Naive thymus-derived CD8-positive, alpha-beta T cell (primary cell): ENCODE results near the gene PRUNE1. TPM values are rescaled to one million over a fixed set of nuclear protein-coding genes. Genes with fewer than 3 reads are reported as not detected.

ENCODE experiments used
- ATAC-seq, 2 donors: fragments of 150-1000 bp; cut with Tn5 transposase in 1 of 2; sonication (Bioruptor Pico), chemical (Tn5 transposase) in 1 of 2; 1 replicate in 1 of 2; 2 replicates in 1 of 2; pipeline ENCODE4 v1.10.0; 2021; ENCODE audit warnings: mild to moderate bottlenecking in 2 of 2, moderate library complexity in 2 of 2
- POLR2A ChIA-PET: fragments of 350-600 bp; sonication (Branson Sonifier 250); formaldehyde crosslinking; loops from one replicate; lab custom pipeline; 2021; ENCODE audit warnings: antibody characterized with exemption; lab: Charles Lee
- DNase-seq, 10 donors: peaks; one replicate each; pipeline versions ENCODE4 v3.0.0 to v3.0.0-alpha.2; 2020 to 2022
- H3K27ac Mint-ChIP-seq, 10 donors: one replicate each; pipeline ENCODE4 v1.8.0; 2020 to 2022; ENCODE audit warnings: mild to moderate bottlenecking in 10 of 10, mixed read lengths in 10 of 10, moderate library complexity in 4 of 10, inconsistent platforms in 1 of 10
- H3K27me3 Mint-ChIP-seq, 5 donors: one replicate each; pipeline ENCODE4 v1.8.0; 2021 to 2022; ENCODE audit warnings: mixed read lengths in 5 of 5
- H3K36me3 Mint-ChIP-seq, 3 donors: one replicate each; pipeline ENCODE4 v1.8.0; 2020 to 2022; ENCODE audit warnings: mixed read lengths in 3 of 3, mild to moderate bottlenecking in 2 of 3, inconsistent platforms in 1 of 3
- H3K4me1 Mint-ChIP-seq, 4 donors: one replicate each; pipeline ENCODE4 v1.8.0; 2021 to 2022; ENCODE audit warnings: mixed read lengths in 4 of 4
- H3K4me3 Mint-ChIP-seq, 10 donors: one replicate each; pipeline ENCODE4 v1.8.0; 2020 to 2022; ENCODE audit warnings: mild to moderate bottlenecking in 10 of 10, mixed read lengths in 10 of 10, moderate library complexity in 6 of 10, inconsistent platforms in 1 of 10
- H3K9me3 Mint-ChIP-seq, 9 donors: one replicate each; pipeline ENCODE4 v1.8.0; 2020 to 2022; ENCODE audit warnings: mixed read lengths in 9 of 9, mild to moderate bottlenecking in 3 of 9, inconsistent platforms in 1 of 9, moderate library complexity in 1 of 9
- polyA plus RNA-seq, 3 donors: library from polyadenylated mRNA; unstranded; fragments of 300-500 nt; fragmentation: Illumina TruSeq; gene quantifications; one replicate each; pipeline ENCODE4 v1.2.3, GENCODE V29; 2021
- total RNA-seq, 8 experiments: library from RNA in 2 of 8; stranded (reverse) in 2 of 8; gene quantifications; one replicate each; pipeline ENCODE4 v1.2.3 and lab custom pipeline; 2021 to 2026

PRUNE1 gene
- total and polyA plus RNA-seq, 5 experiments from 2014 or later, result 35.7 to 55.1 (median 53.2) TPM

GRCh38 chr1:151037032-151037431 lies 28.8 kb downstream of the PRUNE1 start:
- H3K36me3 Mint-ChIP-seq, result peaks cover 0 to 25% (median 7%) of the 10 kb centered on the region in 3 donors
- POLR2A ChIA-PET, result interaction anchor here (0.5 to 1.1 kb wide), 2 partner anchors 21 to 145 kb away, joined by 3 read pairs; no protein-coding TSS in a partner anchor
- H3K4me3 Mint-ChIP-seq, result no peak overlapping the region
- peaks cover 3 to 34% (median 14%) of the 10 kb centered on the region in 4 donors for H3K4me1 Mint-ChIP-seq
- DNase-seq (no peak), ATAC-seq (no peak)
- H3K27ac Mint-ChIP-seq, result peak overlapping the region in 5 of 10 donors; percentile 15 to 82 (median 45)
- H3K27me3 Mint-ChIP-seq, result no peaks in the 10 kb centered on the region
- no peaks in the 10 kb centered on the region for H3K9me3 Mint-ChIP-seq

- Mint-ChIP-seq H3K4me3 (no peak overlapping the region), H3K4me1 (peaks cover 8 to 49% (median 22%) of the 10 kb centered on the region in 4 donors), H3K27me3 (no peaks in the 10 kb centered on the region), H3K36me3 (peaks cover 0 to 17% (median 6%) of the 10 kb centered on the region in 3 donors), H3K9me3 (no peaks in the 10 kb centered on the region), H3K27ac (peak overlapping the region in 3 of 10 donors; percentile 35 to 53 (median 38))
- ATAC-seq (no peak), DNase-seq (no peak)
- POLR2A ChIA-PET, result interaction anchor here (0.6 to 1.5 kb wide), 3 partner anchors 18 to 652 kb away, joined by 3 to 7 read pairs (median 5); no protein-coding TSS in a partner anchor
These were observed 31.3 kb downstream of the PRUNE1 start for GRCh38 chr1:151039521-151039920.

GRCh38 chr1:151043163-151043562 lies 34.9 kb downstream of the PRUNE1 start:
- H3K27me3 Mint-ChIP-seq, result no peaks in the 10 kb centered on the region
- POLR2A ChIA-PET, result interaction anchor here (0.7 to 9.7 kb wide), 5 partner anchors 9 to 28 kb away, joined by 3 to 264 read pairs (median 3); partner anchors contain the start of genes CDC42SE1 and MLLT11
- H3K36me3 Mint-ChIP-seq, result peaks cover 0 to 8% (median 5%) of the 10 kb centered on the region in 3 donors
- DNase-seq, result peak in 1 of 10 donors; percentile 6
- no peak for ATAC-seq
- peaks cover 16 to 44% (median 32%) of the 10 kb centered on the region in 4 donors for H3K4me1 Mint-ChIP-seq
- H3K9me3 Mint-ChIP-seq, result no peaks in the 10 kb centered on the region
- peak overlapping the region in 7 of 10 donors; percentile 12 to 81 (median 77) for H3K27ac Mint-ChIP-seq
- H3K4me3 Mint-ChIP-seq, result no peak overlapping the region

- H3K9me3 Mint-ChIP-seq, result no peaks in the 10 kb centered on the region
- H3K36me3 Mint-ChIP-seq, result peaks cover 5 to 26% (median 13%) of the 10 kb centered on the region in 3 donors
- peak within 1 kb of the TSS; percentile 88 to 94 (median 93) for H3K4me3 Mint-ChIP-seq
- POLR2A ChIA-PET, result interaction anchor here (0.5 to 9.7 kb wide), 17 partner anchors 10 to 690 kb away, joined by 3 to 264 read pairs (median 6); partner anchors contain the start of genes CDC42SE1, GABPB2, LYSMD1 and MINDY1
- H3K4me1 Mint-ChIP-seq, result peaks cover 28 to 76% (median 72%) of the 10 kb centered on the region in 4 donors
- H3K27ac Mint-ChIP-seq, result peak within 1 kb of the TSS; percentile 70 to 99 (median 94)
- DNase-seq (peak; percentile 30 to 79 (median 56)), ATAC-seq (peak; percentile 59 to 69)
- no peaks in the 10 kb centered on the region for H3K27me3 Mint-ChIP-seq
These were observed 39.3 kb downstream of the PRUNE1 start, which contains the start of gene C1orf56 for GRCh38 chr1:151047591-151047924. Gene C1orf56, plus strand, starts transcription at chr1:151047751. Its CDS starts 97 bp downstream, at chr1:151047848.

- no peaks in the 10 kb centered on the region for H3K27me3 Mint-ChIP-seq
- ATAC-seq, result peak; percentile 73 to 83
- peak overlapping the region; percentile 70 to 99 (median 93) for H3K27ac Mint-ChIP-seq
- no peaks in the 10 kb centered on the region for H3K9me3 Mint-ChIP-seq
- peaks cover 6 to 28% (median 8%) of the 10 kb centered on the region in 3 donors for H3K36me3 Mint-ChIP-seq
- H3K4me3 Mint-ChIP-seq, result peak overlapping the region; percentile 88 to 94 (median 93)
- H3K4me1 Mint-ChIP-seq, result peaks cover 26 to 76% (median 73%) of the 10 kb centered on the region in 4 donors
- DNase-seq, result peak; percentile 37 to 80 (median 60)
- POLR2A ChIA-PET, result interaction anchor here (0.5 to 9.7 kb wide), 16 partner anchors 10 to 691 kb away, joined by 3 to 264 read pairs (median 6); partner anchors contain the start of genes CDC42SE1, GABPB2, LYSMD1 and MINDY1
These were observed 39.8 kb downstream of the PRUNE1 start for GRCh38 chr1:151047925-151048644.

- no peak for DNase-seq
- peaks cover 23 to 79% (median 73%) of the 10 kb centered on the region in 4 donors for H3K4me1 Mint-ChIP-seq
- peak overlapping the region; percentile 88 to 94 (median 93) for H3K4me3 Mint-ChIP-seq
- no peaks in the 10 kb centered on the region for H3K9me3 Mint-ChIP-seq
- POLR2A ChIA-PET, result interaction anchor here (0.6 to 9.7 kb wide), 12 partner anchors 9 to 123 kb away, joined by 3 to 264 read pairs (median 9); partner anchors contain the start of genes CDC42SE1, GABPB2, LYSMD1 and MINDY1
- ATAC-seq, result peak; percentile 12 to 16
- no peaks in the 10 kb centered on the region for H3K27me3 Mint-ChIP-seq
- H3K27ac Mint-ChIP-seq, result peak overlapping the region; percentile 70 to 99 (median 93)
- H3K36me3 Mint-ChIP-seq, result peaks cover 6 to 33% (median 8%) of the 10 kb centered on the region in 3 donors
These were observed 40.4 kb downstream of the PRUNE1 start for GRCh38 chr1:151048645-151049032.

GRCh38 chr1:151049458-151049857 lies 41.2 kb downstream of the PRUNE1 start:
- Mint-ChIP-seq H3K9me3 (no peaks in the 10 kb centered on the region), H3K4me1 (peaks cover 22 to 86% (median 79%) of the 10 kb centered on the region in 4 donors), H3K4me3 (peak overlapping the region; percentile 48 to 94 (median 92)), H3K27me3 (no peaks in the 10 kb centered on the region), H3K36me3 (peaks cover 6 to 41% (median 12%) of the 10 kb centered on the region in 3 donors), H3K27ac (peak overlapping the region; percentile 70 to 99 (median 93))
- DNase-seq, result no peak
- no peak for ATAC-seq
- POLR2A ChIA-PET, result interaction anchor here (0.5 to 9.7 kb wide), 13 partner anchors 8 to 140 kb away, joined by 3 to 264 read pairs (median 3); partner anchors contain the start of genes BNIPL, CDC42SE1, GABPB2 and MLLT11

- Mint-ChIP-seq H3K4me1 (peaks cover 26 to 93% (median 86%) of the 10 kb centered on the region in 4 donors), H3K4me3 (peak overlapping the region in 8 of 10 donors; percentile 1 to 94 (median 90))
These were observed 41.9 kb downstream of the PRUNE1 start for GRCh38 chr1:151050051-151050688.

GRCh38 chr1:151051356-151052009 lies 43.2 kb downstream of the PRUNE1 start:
- no peak for DNase-seq
- Mint-ChIP-seq H3K27ac (peak overlapping the region; percentile 72 to 99 (median 88)), H3K36me3 (peaks cover 13 to 58% (median 29%) of the 10 kb centered on the region in 3 donors), H3K4me3 (peak overlapping the region in 6 of 10 donors; percentile 14 to 54 (median 25)), H3K4me1 (peaks cover 33 to 95% (median 89%) of the 10 kb centered on the region in 4 donors), H3K9me3 (no peaks in the 10 kb centered on the region), H3K27me3 (no peaks in the 10 kb centered on the region)
- no peak for ATAC-seq
- POLR2A ChIA-PET, result interaction anchor here (1.2 to 9.7 kb wide), 5 partner anchors 6 to 43 kb away, joined by 3 to 264 read pairs (median 3); partner anchors contain the start of genes CDC42SE1, MLLT11 and PRUNE1

More at GRCh38 chr1:151050051-151050688, 41.9 kb downstream of the PRUNE1 start:
- DNase-seq (no peak), ATAC-seq (no peak)
- H3K27ac Mint-ChIP-seq, result peak overlapping the region in 9 of 10 donors; percentile 85 to 99 (median 93)
- H3K36me3 Mint-ChIP-seq, result peaks cover 10 to 49% (median 20%) of the 10 kb centered on the region in 3 donors
- H3K9me3 Mint-ChIP-seq, result no peaks in the 10 kb centered on the region
- POLR2A ChIA-PET, result interaction anchor here (0.6 to 9.7 kb wide), 11 partner anchors 7 to 140 kb away, joined by 3 to 264 read pairs (median 3); partner anchors contain the start of genes BNIPL, CDC42SE1, GABPB2 and MLLT11
- no peaks in the 10 kb centered on the region for H3K27me3 Mint-ChIP-seq

- peaks cover 33 to 85% (median 68%) of the 10 kb centered on the region in 4 donors for H3K4me1 Mint-ChIP-seq
These were observed 46.8 kb downstream of the PRUNE1 start for GRCh38 chr1:151054971-151055547.

More at GRCh38 chr1:151054971-151055547, 46.8 kb downstream of the PRUNE1 start:
- DNase-seq (no peak), ATAC-seq (no peak)
- Mint-ChIP-seq H3K36me3 (peaks cover 33 to 81% (median 49%) of the 10 kb centered on the region in 3 donors), H3K4me3 (peak overlapping the region; percentile 93 to 100 (median 98)), H3K27ac (peak overlapping the region; percentile 88 to 99 (median 96)), H3K27me3 (no peaks in the 10 kb centered on the region), H3K9me3 (no peaks in the 10 kb centered on the region)
- POLR2A ChIA-PET, result interaction anchor here (0.7 to 10.8 kb wide), 12 partner anchors 8 to 1168 kb away, joined by 3 to 264 read pairs (median 3); partner anchors contain the start of genes C1orf56, CERS2, GABPB2 and MINDY1
